Gastroesophageal sphincter (tissue), 4 donors: Measurements from ENCODE around the gene LAS1L. TPM values are rescaled to one million over a fixed set of nuclear protein-coding genes. Genes with fewer than 3 reads are reported as not detected.

Experiments
- ATAC-seq: fragments of 150-250 bp; one replicate; pipeline ENCODE4 v1.9.1; 2016; ENCODE audit warnings: mild to moderate bottlenecking, moderate library complexity
- H3K27ac ChIP-seq, 4 donors: fragments of 200-600 bp; sonication (generic) in 3 of 4; 1 replicate in 3 of 4; 2 replicates in 1 of 4; pipeline ENCODE4 v1.5.1; 2016 to 2019
- H3K27me3 ChIP-seq: fragments of 200-600 bp; sonication (generic); one replicate; pipeline ENCODE4 v1.5.1; 2019
- H3K36me3 ChIP-seq, 2 donors: fragments of 200-600 bp; sonication (generic); one replicate each; pipeline ENCODE4 v1.5.1; 2019; ENCODE audit warnings: control low read depth in 1 of 2
- H3K4me1 ChIP-seq, 3 donors: fragments of 200-600 bp; sonication (generic); 1 replicate in 2 of 3; 2 replicates in 1 of 3; pipeline ENCODE4 v1.5.1; 2016 to 2019; ENCODE audit warnings: control low read depth in 2 of 3
- H3K4me3 ChIP-seq, 2 donors: fragments of 200-600 bp; sonication (generic); one replicate each; pipeline ENCODE4 v1.5.1; 2019; ENCODE audit warnings: mild to moderate bottlenecking in 1 of 2, moderate library complexity in 1 of 2
- H3K9me3 ChIP-seq, 3 donors: fragments of 200-600 bp; sonication (generic); one replicate each; pipeline ENCODE4 v1.5.1; 2017 to 2019; ENCODE audit warnings: control low read depth in 2 of 3
- EP300 ChIP-seq: sonication (generic); formaldehyde crosslinking; IDR thresholded peaks from one replicate; pipeline ENCODE4 v1.6.1; 2017; ENCODE audit warnings: antibody characterized with exemption, mild to moderate bottlenecking
- POLR2A ChIP-seq, 2 donors: fragments of 450-650 bp; IDR thresholded peaks; one replicate each; pipeline ENCODE4 v1.6.1; 2017; ENCODE audit warnings: antibody characterized with exemption in 2 of 2, mild to moderate bottlenecking in 2 of 2, moderate library complexity in 1 of 2
- POLR2AphosphoS5 ChIP-seq: sonication (generic); formaldehyde crosslinking; IDR thresholded peaks from one replicate; pipeline ENCODE4 v1.6.1; 2017; ENCODE audit warnings: antibody characterized with exemption
- WGBS, 2 donors: methylation state at CpG; one replicate each; pipeline ENCODE4 v1.1.5; 2018; ENCODE audit warnings: low coverage in 1 of 2; 5-methylcytosine and 5-hydroxymethylcytosine counted together
- total RNA-seq, 4 donors: library from RNA; depleted of rRNA; stranded (reverse); fragments of >200 nt; gene quantifications; one replicate each; pipeline ENCODE4 v1.1.0, GENCODE V29; 2016
- TF ChIP-seq, protein P1 (sequence below), 4 experiments: fragments of 200-600 bp in 2 of 4; fragments of 450-650 bp in 2 of 4; sonication (generic) in 1 of 4; IDR thresholded peaks; one replicate each; pipeline ENCODE4 v1.5.1; 2017 to 2019; ENCODE audit warnings: antibody characterized with exemption in 4 of 4, mild to moderate bottlenecking in 2 of 4, moderate library complexity in 2 of 4

The LAS1L gene
- total RNA-seq, 4 donors from 2014 or later: 21.3 to 30.3 (median 21.9) TPM

DNA sequence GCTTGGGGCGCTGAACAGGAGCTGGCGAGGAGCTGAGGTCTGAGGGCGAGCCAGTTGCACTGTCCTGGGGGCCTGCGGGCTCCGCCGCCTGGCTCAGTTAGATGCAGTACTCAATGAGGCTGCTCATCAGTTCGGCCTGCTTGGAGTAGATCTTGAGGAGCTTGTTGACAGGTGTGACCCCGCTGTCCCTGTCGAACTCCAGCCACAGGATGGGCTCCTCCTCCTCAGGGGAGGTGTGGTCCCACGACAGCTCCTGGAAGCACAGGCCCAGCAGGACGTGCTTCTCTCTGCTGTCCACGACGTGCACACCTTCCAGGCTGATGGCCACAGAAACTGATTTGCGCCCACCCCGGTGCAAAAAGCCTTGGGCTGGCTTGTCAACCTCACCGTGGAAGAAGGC is 16.5 kb upstream of the LAS1L start:
- no CpG with 5 or more reads among the region's 16 CpGs for WGBS, 2 donors
- no peak overlapping the region for H3K4me3 ChIP-seq
- no peak for ATAC-seq
- no peaks in the 10 kb centered on the region for H3K27me3 ChIP-seq
- no peaks in the 10 kb centered on the region for H3K4me1 ChIP-seq
- TF ChIP-seq POLR2AphosphoS5 (no peak), EP300 (no peak), POLR2A (IDR thresholded peaks at IDR 0.05) (no peak)
- TF ChIP-seq, protein P1, sequence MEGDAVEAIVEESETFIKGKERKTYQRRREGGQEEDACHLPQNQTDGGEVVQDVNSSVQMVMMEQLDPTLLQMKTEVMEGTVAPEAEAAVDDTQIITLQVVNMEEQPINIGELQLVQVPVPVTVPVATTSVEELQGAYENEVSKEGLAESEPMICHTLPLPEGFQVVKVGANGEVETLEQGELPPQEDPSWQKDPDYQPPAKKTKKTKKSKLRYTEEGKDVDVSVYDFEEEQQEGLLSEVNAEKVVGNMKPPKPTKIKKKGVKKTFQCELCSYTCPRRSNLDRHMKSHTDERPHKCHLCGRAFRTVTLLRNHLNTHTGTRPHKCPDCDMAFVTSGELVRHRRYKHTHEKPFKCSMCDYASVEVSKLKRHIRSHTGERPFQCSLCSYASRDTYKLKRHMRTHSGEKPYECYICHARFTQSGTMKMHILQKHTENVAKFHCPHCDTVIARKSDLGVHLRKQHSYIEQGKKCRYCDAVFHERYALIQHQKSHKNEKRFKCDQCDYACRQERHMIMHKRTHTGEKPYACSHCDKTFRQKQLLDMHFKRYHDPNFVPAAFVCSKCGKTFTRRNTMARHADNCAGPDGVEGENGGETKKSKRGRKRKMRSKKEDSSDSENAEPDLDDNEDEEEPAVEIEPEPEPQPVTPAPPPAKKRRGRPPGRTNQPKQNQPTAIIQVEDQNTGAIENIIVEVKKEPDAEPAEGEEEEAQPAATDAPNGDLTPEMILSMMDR (IDR thresholded peaks at IDR 0.05): no peak
- no peaks in the 10 kb centered on the region for H3K9me3 ChIP-seq
- no peak overlapping the region for H3K27ac ChIP-seq
- H3K36me3 ChIP-seq: no peaks in the 10 kb centered on the region

DNA sequence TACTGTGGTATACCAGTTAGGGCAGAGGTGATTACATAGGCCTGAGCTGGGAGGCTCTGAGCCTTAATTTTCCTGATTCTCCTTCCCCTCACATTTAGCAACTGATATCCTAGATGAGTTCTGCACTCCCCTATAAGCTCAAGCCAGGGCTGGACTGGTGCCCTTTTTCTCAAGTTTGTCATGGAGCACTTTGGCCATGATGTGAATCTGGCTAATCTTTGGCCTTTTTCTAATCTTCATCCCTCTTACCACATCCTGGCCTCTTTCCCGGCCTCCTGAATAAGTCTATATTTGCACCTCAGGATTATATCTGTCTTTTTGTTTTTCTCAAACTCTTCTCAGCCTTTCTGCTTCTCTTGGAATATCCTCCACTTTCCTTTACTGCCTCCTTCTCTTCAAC is 10.9 kb upstream of the LAS1L start:
- Histone ChIP-seq H3K4me1 (no peaks in the 10 kb centered on the region), H3K27ac (no peak overlapping the region), H3K27me3 (no peaks in the 10 kb centered on the region), H3K4me3 (no peak overlapping the region), H3K9me3 (no peaks in the 10 kb centered on the region), H3K36me3 (no peaks in the 10 kb centered on the region)
- TF ChIP-seq POLR2AphosphoS5 (no peak), EP300 (no peak), POLR2A (IDR thresholded peaks at IDR 0.05) (no peak)
- TF ChIP-seq, protein P1 (IDR thresholded peaks at IDR 0.05): no peak
- ATAC-seq: no peak
- 60 to 89% methylated on average over 1 of the region's 1 CpG for WGBS, 2 donors

DNA sequence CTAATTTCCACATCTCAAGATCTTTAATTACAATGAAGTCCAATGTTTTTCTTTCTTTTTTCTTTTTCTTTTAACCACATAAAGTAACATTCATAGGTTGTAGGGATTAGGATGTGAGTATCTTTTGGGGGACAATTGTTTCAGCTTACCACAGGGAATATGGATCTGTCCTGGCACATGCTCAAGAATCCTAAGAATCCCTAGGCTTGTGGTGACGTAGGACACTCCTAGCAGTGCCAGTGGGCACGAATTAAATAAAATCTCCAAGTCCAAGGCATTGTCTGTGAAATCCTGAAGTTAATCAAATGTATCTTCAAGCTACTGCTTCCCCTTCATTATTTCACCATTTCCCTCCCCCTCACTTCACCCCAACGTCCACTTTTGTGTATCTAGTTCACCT is 2.6 kb upstream of the LAS1L start:
- Histone ChIP-seq H3K36me3 (peaks cover 0 to 3% of the 10 kb centered on the region in 2 donors), H3K27ac (no peak overlapping the region), H3K4me3 (no peak overlapping the region), H3K9me3 (no peaks in the 10 kb centered on the region), H3K27me3 (no peaks in the 10 kb centered on the region), H3K4me1 (peaks cover 0 to 18% (median 3%) of the 10 kb centered on the region in 3 donors)
- no peak for ATAC-seq
- TF ChIP-seq POLR2AphosphoS5: no peak
- TF ChIP-seq EP300: no peak
- TF ChIP-seq, protein P1 (IDR thresholded peaks at IDR 0.05): no peak
- no peak for TF ChIP-seq POLR2A (IDR thresholded peaks at IDR 0.05)
- 37 to 70% methylated on average over 1 to 3 of the region's 3 CpGs for WGBS, 2 donors

DNA sequence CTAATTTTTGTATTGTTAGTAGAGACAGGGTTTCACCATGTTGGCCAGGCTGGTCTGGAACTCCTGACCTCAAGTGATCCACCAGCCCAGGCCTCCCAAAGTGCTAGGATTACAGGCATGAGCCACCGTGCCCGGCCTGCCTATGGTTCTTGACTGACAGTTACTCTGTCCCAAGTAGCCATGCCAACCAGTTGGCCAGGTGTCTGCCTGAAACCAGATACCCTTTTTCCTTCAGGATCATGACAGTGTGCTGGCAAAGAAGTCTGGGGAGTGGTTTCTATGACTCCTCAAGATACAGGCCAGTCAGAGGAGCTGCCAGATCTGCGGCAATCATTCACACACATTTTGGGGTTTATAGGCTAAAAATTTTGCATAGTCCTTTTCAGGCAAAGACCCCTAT is 1.7 kb upstream of the LAS1L start:
- H3K9me3 ChIP-seq: no peaks in the 10 kb centered on the region
- ATAC-seq: no peak
- peaks cover 0 to 12% of the 10 kb centered on the region in 2 donors for H3K36me3 ChIP-seq
- H3K27me3 ChIP-seq: no peaks in the 10 kb centered on the region
- peaks cover 0 to 18% (median 3%) of the 10 kb centered on the region in 3 donors for H3K4me1 ChIP-seq
- H3K27ac ChIP-seq: no peak overlapping the region
- H3K4me3 ChIP-seq: no peak overlapping the region
- TF ChIP-seq EP300: no peak
- no peak for TF ChIP-seq POLR2AphosphoS5
- WGBS, 2 donors: 80% methylated on average over 1 to 3 of the region's 3 CpGs

DNA sequence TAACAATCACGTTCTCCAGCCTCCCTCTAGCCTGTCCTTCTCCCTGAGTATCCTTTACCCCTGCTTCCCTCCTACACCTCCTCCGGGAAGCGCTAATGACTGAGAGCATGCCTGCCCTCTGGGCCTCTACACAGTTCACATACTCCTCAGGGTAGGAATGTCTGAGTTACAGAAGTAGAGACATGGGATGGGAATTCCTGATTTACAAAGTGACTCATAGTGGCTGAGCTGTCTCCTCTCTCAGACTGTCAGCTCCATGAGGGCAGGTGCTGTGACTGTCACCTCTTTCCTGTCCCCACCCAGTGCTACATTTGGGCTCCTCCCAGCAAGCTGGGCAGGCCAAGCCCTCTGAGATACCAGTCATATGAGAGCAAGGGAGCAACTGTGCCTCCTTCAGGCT is 2.6 kb downstream of the LAS1L start:
- Histone ChIP-seq H3K27me3 (no peaks in the 10 kb centered on the region), H3K4me1 (peaks cover 0 to 18% (median 3%) of the 10 kb centered on the region in 3 donors), H3K36me3 (peaks cover 0 to 52% of the 10 kb centered on the region in 2 donors), H3K9me3 (no peaks in the 10 kb centered on the region), H3K27ac (no peak overlapping the region), H3K4me3 (no peak overlapping the region)
- TF ChIP-seq POLR2AphosphoS5 (no peak), POLR2A (IDR thresholded peaks at IDR 0.05) (no peak), EP300 (no peak)
- TF ChIP-seq, protein P1 (IDR thresholded peaks at IDR 0.05): no peak
- ATAC-seq: no peak
- WGBS, 2 donors: 0 to 79% methylated on average over 1 to 2 of the region's 3 CpGs
